OCI-M2 (cell line): ENCODE results near the gene CD274.
"Not testable (repeated sequence)": the region's sequence is repeated elsewhere in the genome, so short reads cannot be mapped to it uniquely, and the experiment has no call there.

Source experiments
- DNase-seq: peaks from one replicate; lab custom pipeline; 2025; ENCODE audit not compliant: unreplicated experiment; lab: John Stamatoyannopoulos, UW

Gene CD274

GRCh38 chr9:5493679-5494511, 43.6 kb downstream of the CD274 start:
- DNase-seq: no peak

GRCh38 chr9:5494765-5495164, 44.4 kb downstream of the CD274 start:
- DNase-seq: not testable (repeated sequence)

DNA sequence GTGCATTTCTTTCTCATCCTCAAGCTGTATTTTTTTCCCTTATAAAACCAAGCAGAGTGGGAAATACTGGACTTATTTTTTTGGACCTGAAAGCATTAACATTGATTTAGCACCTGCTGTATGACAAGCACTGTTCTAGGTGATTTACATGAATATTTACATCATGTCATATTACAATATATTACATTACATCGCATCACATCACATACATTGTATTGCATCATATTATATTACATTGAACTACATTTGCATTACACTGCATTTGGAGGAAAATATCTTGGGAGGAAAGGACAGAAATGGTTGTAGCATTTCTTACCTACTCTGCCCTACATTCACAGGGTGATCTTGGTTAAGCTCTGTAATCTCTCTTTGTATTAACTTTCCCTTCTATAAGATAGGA, 48.8 kb downstream of the CD274 start:
- no peak for DNase-seq

DNA sequence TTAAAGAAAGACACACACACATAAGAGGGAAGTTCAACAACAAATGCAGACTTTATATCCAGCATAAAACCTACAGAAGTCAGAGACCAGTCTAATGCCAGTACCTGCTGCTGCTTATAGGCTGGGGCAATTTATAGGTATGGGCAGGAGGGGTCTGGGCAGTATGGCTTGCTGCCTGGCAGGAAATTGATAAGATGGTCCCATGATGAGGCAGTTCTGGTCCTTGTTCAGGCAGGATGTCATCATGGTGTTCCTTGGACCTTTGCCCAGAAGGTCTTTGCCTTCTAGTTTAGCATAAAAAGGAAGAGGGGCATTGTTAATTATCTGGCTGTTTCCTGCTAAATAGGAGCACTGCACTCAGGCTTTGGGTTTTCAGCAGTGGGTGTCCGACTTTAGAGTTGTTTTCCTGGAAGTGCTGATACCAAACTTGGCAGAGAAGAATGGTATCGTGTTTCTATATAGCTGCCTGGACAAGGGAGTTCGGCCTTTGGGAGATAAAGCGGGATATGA, 49.6 kb downstream of the CD274 start:
- no peak for DNase-seq

- no peak for DNase-seq
Observed at GRCh38 chr9:5500441-5501235, 50.3 kb downstream of the CD274 start.

DNA sequence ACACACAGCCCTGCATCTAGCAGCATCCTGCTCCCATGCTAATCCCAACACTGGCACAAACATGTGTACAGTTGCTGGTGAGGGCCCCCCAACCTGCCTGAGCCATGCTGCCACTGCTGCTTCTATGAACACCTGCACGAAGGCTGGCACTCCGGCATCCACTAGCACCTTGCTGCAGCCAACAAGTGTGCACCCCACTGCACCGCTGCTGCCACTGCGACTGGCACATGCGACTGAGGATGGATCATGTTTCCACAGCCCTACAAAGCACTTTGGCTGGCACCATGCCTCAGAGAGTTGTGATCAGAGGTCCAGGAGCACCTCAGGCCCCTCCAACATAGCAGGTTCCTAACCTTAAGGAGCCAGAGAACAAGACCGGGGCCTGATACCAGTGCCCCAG, 52.2 kb downstream of the CD274 start:
- no peak for DNase-seq

GRCh38 chr9:5509573-5509972, 59.2 kb downstream of the CD274 start:
- no peak for DNase-seq

DNA sequence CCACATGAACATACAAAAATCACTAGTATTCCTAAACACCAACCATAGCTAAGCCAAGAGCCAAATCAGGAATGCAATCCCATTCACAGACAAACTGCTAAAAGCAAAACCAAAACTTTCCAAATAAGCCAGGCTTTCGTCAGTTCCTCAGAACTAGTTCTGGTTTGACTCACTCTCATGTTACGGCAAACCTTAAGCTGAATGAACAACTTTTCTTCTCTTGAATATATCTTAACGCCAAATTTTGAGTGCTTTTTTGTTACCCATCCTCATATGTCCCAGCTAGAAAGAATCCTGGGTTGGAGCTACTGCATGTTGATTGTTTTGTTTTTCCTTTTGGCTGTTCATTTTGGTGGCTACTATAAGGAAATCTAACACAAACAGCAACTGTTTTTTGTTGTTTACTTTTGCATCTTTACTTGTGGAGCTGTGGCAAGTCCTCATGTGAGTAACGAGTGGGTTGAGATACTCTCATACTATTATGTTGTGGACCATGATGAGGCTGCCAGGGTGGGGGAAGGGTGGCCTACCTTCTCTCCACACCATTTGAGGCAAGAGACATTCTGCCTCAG, 60.1 kb downstream of the CD274 start, which contains the start of gene PDCD1LG2:
PDCD1LG2 (plus strand) TSS at position 172 of the 572 bp plus-strand sequence. CDS start 12,016 bp downstream, outside the sequence.
- no peak for DNase-seq

DNA sequence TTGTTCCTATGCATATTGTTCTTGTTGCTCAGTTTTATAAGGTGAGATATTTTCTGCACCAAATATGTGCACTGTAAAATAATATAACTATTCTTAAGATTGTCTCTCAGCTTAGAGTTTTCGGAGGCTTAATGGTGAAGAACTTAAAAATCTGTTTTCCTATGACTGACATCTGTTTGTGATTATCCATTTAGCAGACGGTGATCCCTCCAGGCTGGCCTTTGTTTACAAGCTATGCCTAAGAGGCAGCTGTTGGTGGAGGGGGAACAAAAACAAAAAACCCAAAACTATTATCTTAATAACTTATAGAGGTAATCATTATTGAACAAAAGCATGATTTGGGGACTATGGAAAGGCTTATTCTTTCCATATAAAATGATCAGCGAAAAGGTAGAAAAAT, 60.6 kb downstream of the CD274 start:
- DNase-seq: no peak

DNA sequence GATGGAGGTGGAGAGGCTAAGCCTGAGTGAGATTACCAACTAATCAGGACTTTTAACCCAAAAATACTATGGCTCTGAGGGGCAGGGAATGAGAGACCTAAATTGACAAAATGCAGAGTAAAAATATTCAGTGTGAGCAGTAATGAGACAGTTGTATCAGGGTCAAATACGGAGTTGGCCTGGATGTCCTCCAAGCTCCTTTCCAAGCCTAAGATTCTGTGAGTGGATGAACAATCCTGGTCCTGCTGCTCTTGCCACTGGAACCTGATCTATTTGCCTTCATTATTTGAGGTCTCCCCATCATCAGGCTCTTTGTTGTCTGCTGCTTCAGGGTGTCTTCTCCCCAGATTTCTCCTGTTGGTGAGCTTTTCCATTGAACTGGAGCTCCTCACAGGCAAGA, 61.1 kb downstream of the CD274 start:
- no peak for DNase-seq

GRCh38 chr9:5511935-5512580, 61.7 kb downstream of the CD274 start:
- DNase-seq: no peak

- DNase-seq: no peak
Observed at GRCh38 chr9:5512658-5513452, 62.5 kb downstream of the CD274 start.

- DNase-seq: no peak
Observed at GRCh38 chr9:5513966-5514616, 63.7 kb downstream of the CD274 start.

- no peak for DNase-seq
Observed at GRCh38 chr9:5514617-5515260, 64.4 kb downstream of the CD274 start.

DNA sequence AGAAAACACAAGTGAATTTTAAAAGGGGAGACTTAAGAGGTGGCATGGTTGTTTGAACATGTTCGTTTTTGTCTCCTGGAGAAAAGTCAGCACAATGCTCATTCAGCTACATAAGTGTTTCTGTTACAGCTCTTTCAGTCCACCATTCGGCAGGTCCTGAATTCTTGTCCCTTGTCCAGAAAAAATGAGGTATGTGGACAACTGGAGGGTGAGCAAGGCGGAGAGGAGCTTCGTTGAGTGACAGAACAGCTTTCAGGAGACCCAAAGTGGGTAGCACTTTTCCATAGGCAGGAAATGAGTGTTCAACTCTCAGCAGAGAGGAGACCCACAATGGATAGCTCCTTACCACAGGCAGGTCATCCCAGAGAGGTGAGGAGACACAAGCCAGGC, 64.9 kb downstream of the CD274 start:
- DNase-seq: no peak

GRCh38 chr9:5516453-5517220, 66.3 kb downstream of the CD274 start:
- no peak for DNase-seq

- no peak for DNase-seq
Observed at GRCh38 chr9:5518171-5518936, 68.0 kb downstream of the CD274 start.

GRCh38 chr9:5518937-5519319, 68.6 kb downstream of the CD274 start:
- no peak for DNase-seq
